ENCODE results near the gene DAAM1. TPM values are rescaled to one million over a fixed set of nuclear protein-coding genes. Genes with fewer than 3 reads are reported as not detected.

DAAM1 gene
- total RNA-seq, 1 donor from 2014 or later = 69.9 TPM

DNA sequence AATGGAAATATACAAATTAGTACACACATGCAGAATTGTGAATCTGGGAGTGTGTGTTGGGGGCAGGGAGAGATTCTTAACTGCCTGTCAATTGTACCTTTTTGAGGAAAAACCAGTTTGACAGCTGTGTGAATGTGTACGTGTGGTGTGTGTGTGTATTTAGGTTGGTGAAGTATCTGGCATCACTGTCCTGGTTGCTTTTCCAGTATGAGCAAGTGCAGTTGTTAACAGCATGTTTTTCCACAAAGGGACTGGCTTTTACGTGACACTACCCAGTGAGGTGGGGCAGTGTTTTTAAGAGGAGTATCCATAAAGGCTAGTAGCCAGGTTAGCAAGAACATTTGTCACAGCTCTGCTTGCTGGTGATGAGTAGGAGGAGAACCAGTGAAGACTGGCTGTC is 56.1 kb downstream of the DAAM1 start:
- Mint-ChIP-seq H3K36me3 (ENCODE audit: insufficient read depth) (no peaks in the 10 kb centered on the region), H3K27me3 (no peaks in the 10 kb centered on the region), H3K4me3 (ENCODE audit: low read depth) (no peak overlapping the region), H3K4me1 (ENCODE audit: low read depth) (peaks cover 22% of the 10 kb centered on the region), H3K9me3 (ENCODE audit: low read depth) (no peaks in the 10 kb centered on the region), H3K27ac (no peak overlapping the region)
- DNase-seq (ENCODE audit: low spot score, unreplicated experiment) = no peak
- TF ChIP-seq, protein P1, sequence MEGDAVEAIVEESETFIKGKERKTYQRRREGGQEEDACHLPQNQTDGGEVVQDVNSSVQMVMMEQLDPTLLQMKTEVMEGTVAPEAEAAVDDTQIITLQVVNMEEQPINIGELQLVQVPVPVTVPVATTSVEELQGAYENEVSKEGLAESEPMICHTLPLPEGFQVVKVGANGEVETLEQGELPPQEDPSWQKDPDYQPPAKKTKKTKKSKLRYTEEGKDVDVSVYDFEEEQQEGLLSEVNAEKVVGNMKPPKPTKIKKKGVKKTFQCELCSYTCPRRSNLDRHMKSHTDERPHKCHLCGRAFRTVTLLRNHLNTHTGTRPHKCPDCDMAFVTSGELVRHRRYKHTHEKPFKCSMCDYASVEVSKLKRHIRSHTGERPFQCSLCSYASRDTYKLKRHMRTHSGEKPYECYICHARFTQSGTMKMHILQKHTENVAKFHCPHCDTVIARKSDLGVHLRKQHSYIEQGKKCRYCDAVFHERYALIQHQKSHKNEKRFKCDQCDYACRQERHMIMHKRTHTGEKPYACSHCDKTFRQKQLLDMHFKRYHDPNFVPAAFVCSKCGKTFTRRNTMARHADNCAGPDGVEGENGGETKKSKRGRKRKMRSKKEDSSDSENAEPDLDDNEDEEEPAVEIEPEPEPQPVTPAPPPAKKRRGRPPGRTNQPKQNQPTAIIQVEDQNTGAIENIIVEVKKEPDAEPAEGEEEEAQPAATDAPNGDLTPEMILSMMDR (IDR thresholded peaks at IDR 0.05; ENCODE audit: unreplicated experiment) = no peak

DNA sequence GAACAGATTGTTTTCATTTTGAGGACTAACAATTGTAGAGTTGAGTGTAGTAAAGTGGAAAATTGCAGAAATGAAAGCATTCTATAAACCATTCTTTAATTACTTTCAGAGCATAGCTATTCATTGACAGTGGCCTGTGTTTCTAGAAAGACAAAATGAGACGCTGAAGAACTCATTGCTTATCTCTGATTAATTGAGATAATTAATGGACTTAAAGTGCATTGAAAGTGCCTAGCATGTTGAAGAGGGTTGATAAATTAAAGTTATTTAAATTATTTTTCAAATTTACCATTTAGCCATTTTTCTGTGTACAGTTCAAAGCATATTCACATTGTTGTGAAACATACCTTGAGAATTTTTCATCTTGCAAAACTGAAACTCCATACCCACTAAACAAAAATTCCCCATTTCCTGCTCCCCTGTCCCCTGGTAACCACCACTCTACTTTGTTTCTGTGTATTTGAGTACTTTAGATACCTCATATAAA is 57.4 kb downstream of the DAAM1 start:
- Mint-ChIP-seq H3K27ac (no peak overlapping the region), H3K36me3 (ENCODE audit: insufficient read depth) (no peaks in the 10 kb centered on the region), H3K9me3 (ENCODE audit: low read depth) (no peaks in the 10 kb centered on the region), H3K4me3 (ENCODE audit: low read depth) (no peak overlapping the region), H3K4me1 (ENCODE audit: low read depth) (peaks cover 23% of the 10 kb centered on the region), H3K27me3 (no peaks in the 10 kb centered on the region)
- no peak for DNase-seq (ENCODE audit: low spot score, unreplicated experiment)
- TF ChIP-seq, protein P1 (IDR thresholded peaks at IDR 0.05; ENCODE audit: unreplicated experiment) = no peak

DNA sequence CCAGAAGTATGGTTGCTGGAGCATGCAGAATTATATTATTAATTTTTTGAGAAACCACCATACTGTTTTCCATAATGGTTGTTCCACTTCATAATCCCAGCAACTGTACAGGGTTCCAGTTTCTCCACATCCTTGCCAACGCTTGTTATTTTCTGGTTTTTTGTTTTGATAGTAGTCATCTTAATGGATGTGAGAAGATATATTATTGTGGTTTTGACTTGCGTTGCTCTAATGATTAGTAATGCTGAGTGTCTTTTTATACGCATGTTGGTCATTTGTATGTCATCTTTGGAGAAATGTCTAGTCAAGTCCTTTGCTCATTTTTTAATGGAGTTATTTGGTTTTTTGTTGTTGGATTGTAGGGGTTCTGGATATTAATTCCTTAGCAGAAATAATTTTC is 58.1 kb downstream of the DAAM1 start:
- Mint-ChIP-seq H3K27me3 (no peaks in the 10 kb centered on the region), H3K4me1 (ENCODE audit: low read depth) (peaks cover 23% of the 10 kb centered on the region), H3K36me3 (ENCODE audit: insufficient read depth) (no peaks in the 10 kb centered on the region), H3K27ac (no peak overlapping the region), H3K4me3 (ENCODE audit: low read depth) (no peak overlapping the region), H3K9me3 (ENCODE audit: low read depth) (no peaks in the 10 kb centered on the region)
- DNase-seq (ENCODE audit: low spot score, unreplicated experiment) = no peak
- TF ChIP-seq, protein P1 (IDR thresholded peaks at IDR 0.05; ENCODE audit: unreplicated experiment) = no peak

DNA sequence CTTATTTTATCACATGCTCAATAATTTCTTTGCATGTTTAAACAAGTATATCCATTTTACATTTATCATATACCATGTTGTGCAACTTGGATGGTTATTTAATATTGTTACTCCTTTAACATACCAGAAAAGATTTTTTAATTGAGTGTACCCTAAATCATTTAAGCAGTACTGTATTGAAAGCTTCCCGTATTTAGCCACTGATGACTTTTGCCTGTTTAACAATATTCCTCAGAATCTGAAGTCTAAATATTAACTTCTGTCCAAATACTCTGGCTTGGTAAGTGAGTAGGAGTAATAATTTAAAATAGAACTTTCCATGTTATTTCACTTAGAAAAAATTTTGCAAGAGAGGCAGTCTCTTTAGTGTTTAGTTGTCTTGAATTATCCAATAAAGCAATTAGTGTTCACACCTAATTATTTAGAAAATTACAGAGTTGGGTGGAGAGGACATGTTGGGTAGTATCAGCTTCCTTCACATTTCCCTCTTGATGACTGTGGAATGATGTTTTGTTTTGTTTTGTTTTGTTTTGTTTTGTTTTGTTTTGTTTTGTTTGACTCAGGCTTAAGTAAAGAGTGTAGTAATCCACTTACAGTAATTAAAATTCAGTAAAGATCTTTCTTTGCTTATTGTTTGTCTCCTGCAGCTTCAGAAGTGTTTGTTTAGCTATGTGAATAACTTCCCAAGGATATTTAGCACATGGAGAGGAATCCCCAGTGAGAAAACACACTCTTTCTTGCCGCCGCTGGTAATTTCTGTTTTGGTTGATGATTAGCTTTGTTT is 59.5 kb downstream of the DAAM1 start:
- Mint-ChIP-seq H3K4me3 (ENCODE audit: low read depth) (no peak overlapping the region), H3K4me1 (ENCODE audit: low read depth) (peaks cover 21% of the 10 kb centered on the region), H3K27ac (peak overlapping the region; percentile 8), H3K27me3 (no peaks in the 10 kb centered on the region), H3K9me3 (ENCODE audit: low read depth) (no peaks in the 10 kb centered on the region), H3K36me3 (ENCODE audit: insufficient read depth) (no peaks in the 10 kb centered on the region)
- TF ChIP-seq, protein P1 (IDR thresholded peaks at IDR 0.05; ENCODE audit: unreplicated experiment) = no peak
- DNase-seq (ENCODE audit: low spot score, unreplicated experiment) = no peak

DNA sequence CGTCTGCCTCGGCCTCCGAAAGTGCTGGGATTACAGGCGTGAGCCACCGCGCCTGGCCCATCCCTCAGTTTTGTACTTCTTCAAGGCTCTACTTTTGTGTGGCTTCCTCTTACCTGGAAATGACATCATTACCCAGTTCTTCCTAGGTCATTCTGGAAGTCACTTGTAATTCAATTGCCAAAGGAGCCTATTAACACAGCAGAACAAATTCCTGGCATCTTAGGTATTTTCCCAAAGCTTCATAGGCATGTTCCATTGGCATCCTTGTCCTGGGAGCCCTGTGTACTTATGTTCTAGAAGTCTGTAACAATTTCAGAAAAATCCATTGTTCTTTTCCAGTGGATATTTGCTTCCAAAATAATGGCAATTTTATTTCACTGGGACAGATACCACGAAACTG is 60.6 kb downstream of the DAAM1 start:
- DNase-seq (ENCODE audit: low spot score, unreplicated experiment) = no peak

More for the DNA sequence above, 60.6 kb downstream of the DAAM1 start:
- Mint-ChIP-seq H3K36me3 (ENCODE audit: insufficient read depth) (no peaks in the 10 kb centered on the region), H3K27me3 (no peaks in the 10 kb centered on the region), H3K4me3 (ENCODE audit: low read depth) (no peak overlapping the region), H3K4me1 (ENCODE audit: low read depth) (peaks cover 21% of the 10 kb centered on the region), H3K9me3 (ENCODE audit: low read depth) (no peaks in the 10 kb centered on the region), H3K27ac (peak overlapping the region; percentile 38)
- TF ChIP-seq, protein P1 (IDR thresholded peaks at IDR 0.05; ENCODE audit: unreplicated experiment) = no peak

All from progenitor cell of endocrine pancreas (in vitro differentiated cells).